Limb (tissue), 2 donors: ENCODE results near the gene LMAN1L.
A peak's percentile ranks its signal among the peaks of the same experiment; 100 is the strongest.

Source experiments
- DNase-seq, 2 donors: peaks; one replicate each; pipeline ENCODE4 v3.0.0-alpha.2; 2016; ENCODE audit errors: extremely low spot score in 2 of 2

The LMAN1L gene

GRCh38 chr15:74812533-74812932, at the start of gene LMAN1L:
Gene LMAN1L, plus strand, starts transcription at chr15:74812835. Its CDS starts 20 bp downstream, at chr15:74812855.
- DNase-seq: no peak

GRCh38 chr15:74763416-74763815, 49.2 kb upstream of the LMAN1L start:
- no peak for DNase-seq

GRCh38 chr15:74767167-74768098, 45.2 kb upstream of the LMAN1L start:
- no peak for DNase-seq

GRCh38 chr15:74768099-74768770, 44.4 kb upstream of the LMAN1L start:
- DNase-seq: no peak

- DNase-seq: peak; percentile 75 to 77
Observed at GRCh38 chr15:74768771-74769342, 43.8 kb upstream of the LMAN1L start.

- no peak for DNase-seq
Observed at GRCh38 chr15:74769463-74770025, 43.1 kb upstream of the LMAN1L start.

- no peak for DNase-seq
Observed at GRCh38 chr15:74770211-74770903, 42.3 kb upstream of the LMAN1L start.

GRCh38 chr15:74773329-74773728, 39.3 kb upstream of the LMAN1L start:
- DNase-seq: no peak

- DNase-seq: no peak
Observed at GRCh38 chr15:74773731-74774252, 38.8 kb upstream of the LMAN1L start.

- DNase-seq: no peak
Observed at GRCh38 chr15:74775132-74775562, 37.5 kb upstream of the LMAN1L start.

GRCh38 chr15:74775894-74776293, 36.7 kb upstream of the LMAN1L start:
- no peak for DNase-seq

- no peak for DNase-seq
Observed at GRCh38 chr15:74776821-74777768, 35.5 kb upstream of the LMAN1L start.

- DNase-seq: no peak
Observed at GRCh38 chr15:74777769-74778598, 34.7 kb upstream of the LMAN1L start.

GRCh38 chr15:74778599-74778970, 34.0 kb upstream of the LMAN1L start:
- no peak for DNase-seq

- DNase-seq: no peak
Observed at GRCh38 chr15:74779162-74779648, 33.4 kb upstream of the LMAN1L start.

- no peak for DNase-seq
Observed at GRCh38 chr15:74780523-74781430, 31.9 kb upstream of the LMAN1L start.

- DNase-seq: peak; percentile 63 to 88
Observed at GRCh38 chr15:74781431-74782258, 31.0 kb upstream of the LMAN1L start, which contains the start of gene CSK. Gene CSK, plus strand, starts transcription at chr15:74782080. Its CDS starts 16,218 bp downstream, at chr15:74798298.
